BE2C (cell line): ENCODE measurements around the gene UROS.

Experiments
- DNase-seq: peaks from one replicate; pipeline ENCODE4 v3.0.0-alpha.2; 2020
- H3K27me3 ChIP-seq: fragments of 250-450 bp; sonication (Bioruptor Pico); 2 replicates; pipeline ENCODE4 v1.5.1; 2020; ENCODE audit warnings: mild to moderate bottlenecking
- H3K36me3 ChIP-seq: fragments of 250-450 bp; sonication (Bioruptor Pico); 2 replicates; pipeline ENCODE4 v1.5.1; 2020; ENCODE audit warnings: mild to moderate bottlenecking
- H3K4me1 ChIP-seq: fragments of 250-450 bp; sonication (Bioruptor Pico); 2 replicates; pipeline ENCODE4 v1.5.1; 2020
- H3K4me3 ChIP-seq: 2 replicates; pipeline ENCODE4 v1.5.1; 2011; ENCODE audit warnings: low read depth, low read length
- H3K9me3 ChIP-seq: fragments of 250-450 bp; sonication (Bioruptor Pico); 2 replicates; pipeline ENCODE4 v1.5.1; 2020
- TF ChIP-seq, protein P1 (sequence below): IDR thresholded peaks from 2 replicates; pipeline ENCODE4 v1.5.1; 2012; ENCODE audit warnings: mild to moderate bottlenecking, low read depth, low read length

UROS gene

DNA sequence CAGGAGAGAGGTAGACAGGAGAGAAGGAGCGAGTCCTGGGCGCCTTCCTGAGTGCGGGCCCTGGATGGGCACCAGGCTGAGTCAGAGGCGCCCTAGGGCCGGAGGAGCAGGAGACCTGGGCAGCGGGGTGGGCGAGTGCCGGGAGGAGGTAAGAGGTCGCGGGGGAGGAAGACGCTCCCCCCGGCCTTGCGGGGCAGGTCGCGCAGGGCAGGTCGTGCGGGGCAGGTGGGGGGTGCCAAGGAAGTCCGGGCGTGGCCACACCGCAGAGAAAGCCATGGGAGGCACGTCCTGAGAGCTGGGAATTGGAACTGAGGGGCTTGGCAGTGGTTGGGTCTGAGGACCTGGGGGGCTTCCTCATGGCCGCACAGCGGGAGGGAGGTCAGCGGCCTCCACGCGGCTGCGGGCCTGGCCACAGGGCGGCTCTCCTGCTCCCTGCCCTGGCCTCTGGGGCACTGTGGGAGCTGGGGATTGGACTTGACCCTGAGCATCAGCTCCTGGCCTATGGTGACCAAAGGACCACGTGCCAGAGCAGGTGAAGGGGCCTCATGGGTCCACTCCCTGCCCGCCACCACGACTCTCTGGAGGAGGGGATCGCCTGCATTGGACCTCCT, 48.4 kb downstream of the UROS start:
- no peak overlapping the region for H3K4me3 ChIP-seq
- no peak for DNase-seq
- H3K4me1 ChIP-seq, result no peaks in the 10 kb centered on the region
- H3K27me3 ChIP-seq, result no peaks in the 10 kb centered on the region
- TF ChIP-seq, protein P1, sequence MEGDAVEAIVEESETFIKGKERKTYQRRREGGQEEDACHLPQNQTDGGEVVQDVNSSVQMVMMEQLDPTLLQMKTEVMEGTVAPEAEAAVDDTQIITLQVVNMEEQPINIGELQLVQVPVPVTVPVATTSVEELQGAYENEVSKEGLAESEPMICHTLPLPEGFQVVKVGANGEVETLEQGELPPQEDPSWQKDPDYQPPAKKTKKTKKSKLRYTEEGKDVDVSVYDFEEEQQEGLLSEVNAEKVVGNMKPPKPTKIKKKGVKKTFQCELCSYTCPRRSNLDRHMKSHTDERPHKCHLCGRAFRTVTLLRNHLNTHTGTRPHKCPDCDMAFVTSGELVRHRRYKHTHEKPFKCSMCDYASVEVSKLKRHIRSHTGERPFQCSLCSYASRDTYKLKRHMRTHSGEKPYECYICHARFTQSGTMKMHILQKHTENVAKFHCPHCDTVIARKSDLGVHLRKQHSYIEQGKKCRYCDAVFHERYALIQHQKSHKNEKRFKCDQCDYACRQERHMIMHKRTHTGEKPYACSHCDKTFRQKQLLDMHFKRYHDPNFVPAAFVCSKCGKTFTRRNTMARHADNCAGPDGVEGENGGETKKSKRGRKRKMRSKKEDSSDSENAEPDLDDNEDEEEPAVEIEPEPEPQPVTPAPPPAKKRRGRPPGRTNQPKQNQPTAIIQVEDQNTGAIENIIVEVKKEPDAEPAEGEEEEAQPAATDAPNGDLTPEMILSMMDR, result no peak
- no peaks in the 10 kb centered on the region for H3K9me3 ChIP-seq
- no peaks in the 10 kb centered on the region for H3K36me3 ChIP-seq

DNA sequence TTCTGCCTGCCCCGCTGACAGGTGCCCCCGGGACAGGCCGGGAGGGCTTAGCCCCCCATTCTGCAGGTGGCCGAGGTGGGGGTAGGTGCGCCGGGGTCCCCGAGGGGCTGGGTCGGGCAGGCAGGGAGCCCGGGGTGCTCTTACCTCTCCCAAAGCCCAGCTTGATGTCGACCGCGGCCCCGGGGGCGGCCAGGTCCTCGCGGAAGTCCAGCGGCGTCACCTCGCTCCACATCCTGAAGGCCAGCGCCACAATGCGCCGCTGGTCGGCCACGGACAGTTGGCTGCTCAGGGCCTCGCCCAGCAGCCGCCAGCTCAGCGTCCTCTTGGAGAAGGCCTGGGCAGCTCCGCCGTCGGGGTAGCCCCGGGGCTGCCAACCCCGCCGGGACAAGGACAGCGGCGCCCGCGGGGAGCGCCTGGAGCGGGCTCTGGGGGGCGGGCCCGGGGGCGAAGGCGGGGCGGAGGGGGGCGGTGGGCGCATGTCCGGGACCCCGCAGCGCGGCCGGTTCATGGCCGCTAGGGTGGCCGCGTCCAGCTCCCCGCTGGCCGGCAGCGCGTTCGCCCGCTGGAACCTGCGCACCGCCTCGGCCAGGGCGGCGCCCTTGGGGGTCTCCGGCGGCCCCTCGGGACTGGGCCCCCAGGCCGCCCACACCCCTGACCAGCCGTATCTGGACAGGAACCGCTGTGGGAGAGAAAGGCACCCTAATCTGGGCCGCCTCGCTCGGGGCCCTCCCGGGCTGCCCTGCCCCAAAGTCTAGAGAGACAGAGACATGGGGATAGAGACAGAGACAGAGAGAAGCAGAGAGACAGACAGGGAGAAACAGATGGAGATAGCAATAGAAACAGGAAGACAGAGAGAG, 49.1 kb downstream of the UROS start:
- no peaks in the 10 kb centered on the region for H3K9me3 ChIP-seq
- no peaks in the 10 kb centered on the region for H3K4me1 ChIP-seq
- TF ChIP-seq, protein P1, result no peak
- no peaks in the 10 kb centered on the region for H3K36me3 ChIP-seq
- H3K4me3 ChIP-seq, result no peak overlapping the region
- DNase-seq, result no peak
- no peaks in the 10 kb centered on the region for H3K27me3 ChIP-seq

DNA sequence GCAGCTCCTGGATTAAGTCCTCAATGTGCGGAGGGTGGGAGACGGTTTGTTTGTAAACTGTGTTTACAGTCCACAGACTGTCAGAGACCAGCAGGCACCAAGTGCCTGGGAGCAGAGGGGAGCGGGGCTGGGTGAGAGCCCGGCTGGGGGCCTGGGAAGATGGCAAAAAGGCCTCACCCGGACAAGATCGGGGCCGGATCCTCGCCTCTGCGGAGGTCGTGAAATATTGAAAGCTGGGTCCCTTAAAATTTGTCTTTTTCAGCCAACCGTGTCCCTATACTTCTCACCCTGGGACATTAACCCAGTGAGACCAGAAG, 50.2 kb downstream of the UROS start:
- H3K27me3 ChIP-seq, result no peaks in the 10 kb centered on the region
- H3K4me1 ChIP-seq, result no peaks in the 10 kb centered on the region
- no peaks in the 10 kb centered on the region for H3K9me3 ChIP-seq
- TF ChIP-seq, protein P1, result no peak
- DNase-seq, result no peak
- H3K36me3 ChIP-seq, result no peaks in the 10 kb centered on the region
- H3K4me3 ChIP-seq, result no peak overlapping the region

DNA sequence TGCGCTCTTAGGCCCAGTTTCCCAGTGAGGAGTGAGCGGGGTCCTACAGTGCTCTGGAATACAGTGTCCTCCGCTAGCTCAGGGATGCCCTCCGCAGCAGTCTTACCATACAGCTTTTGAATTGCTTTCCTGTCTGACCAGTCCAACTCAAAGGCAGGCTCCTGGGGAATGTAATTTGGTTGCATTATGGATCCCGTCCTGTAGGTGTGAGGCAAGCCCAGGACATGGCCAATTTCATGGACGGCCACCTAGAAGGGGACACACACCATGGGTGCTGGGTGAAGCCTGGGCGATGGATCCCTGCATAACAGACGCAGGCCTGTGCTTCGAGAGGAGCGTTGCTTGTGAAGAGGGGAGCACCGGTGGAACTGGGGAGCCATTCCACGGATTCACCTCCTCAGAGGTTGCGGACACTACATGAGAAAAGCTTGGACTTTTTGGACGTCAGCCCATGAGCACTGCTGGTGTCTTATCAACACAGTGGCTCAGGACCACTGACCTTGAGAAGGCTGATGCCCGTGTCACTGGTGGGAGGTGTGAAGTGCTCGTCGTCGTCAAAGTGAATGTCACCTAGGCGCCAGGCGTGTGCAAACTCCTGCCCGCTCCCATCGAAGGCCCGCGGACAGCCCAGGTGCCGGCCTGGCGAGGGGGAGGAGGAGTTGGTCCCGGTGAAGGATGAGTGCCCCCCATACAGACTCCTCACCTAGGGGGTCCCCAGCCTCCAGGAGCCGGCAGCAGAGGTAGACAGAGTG, 50.8 kb downstream of the UROS start:
- H3K36me3 ChIP-seq, result no peaks in the 10 kb centered on the region
- H3K4me1 ChIP-seq, result no peaks in the 10 kb centered on the region
- H3K27me3 ChIP-seq, result no peaks in the 10 kb centered on the region
- H3K4me3 ChIP-seq, result no peak overlapping the region
- TF ChIP-seq, protein P1, result no peak
- H3K9me3 ChIP-seq, result no peaks in the 10 kb centered on the region
- DNase-seq, result no peak

DNA sequence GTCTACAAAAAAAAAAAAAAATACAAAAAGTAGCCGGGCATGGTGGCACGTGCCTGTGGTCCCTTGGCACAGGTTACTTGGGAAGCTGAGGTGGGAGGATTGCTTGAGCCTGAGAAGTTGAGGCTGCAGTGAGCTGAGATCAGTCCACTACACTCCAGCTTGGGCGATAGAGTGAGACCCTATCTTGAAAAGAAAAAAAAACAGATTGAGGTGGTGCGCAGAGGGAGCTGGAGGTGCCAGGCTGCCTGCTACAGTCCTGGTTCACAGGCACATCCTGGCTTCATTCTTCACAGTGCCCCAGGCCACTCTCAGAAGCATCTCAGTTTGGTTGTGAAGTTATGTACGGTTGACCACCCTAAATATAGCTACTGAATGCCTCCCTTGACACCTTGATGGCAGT, 52.2 kb downstream of the UROS start:
- Histone ChIP-seq H3K36me3 (no peaks in the 10 kb centered on the region), H3K4me3 (no peak overlapping the region), H3K27me3 (no peaks in the 10 kb centered on the region), H3K4me1 (no peaks in the 10 kb centered on the region), H3K9me3 (no peaks in the 10 kb centered on the region)
- DNase-seq, result no peak
- TF ChIP-seq, protein P1, result no peak
